GM12878 (cell line): ENCODE results near the gene CMTR2. TPM values are rescaled to one million over a fixed set of nuclear protein-coding genes. Genes with fewer than 3 reads are reported as not detected.

Source experiments
- ATAC-seq: fragments of 200-7000 bp; cut with Tn5 transposase; 3 replicates; pipeline ENCODE4 v1.9.1; 2020; ENCODE audit warnings: mild to moderate bottlenecking, moderate library complexity
- BruUV-seq: library from RNA; stranded (reverse); fragments of 400-500 nt; replicated peaks from 2 replicates; lab custom pipeline; 2021; lab: Mats Ljungman, UMichigan
- CTCF ChIA-PET: fragments of 300-600 bp; sonication (Branson Sonifier 250); formaldehyde crosslinking; extraction: SDS; loops from one replicate; lab custom pipeline; 2021; ENCODE audit warnings: inconsistent platforms; lab: Yijun Ruan, JAX
- POLR2A ChIA-PET: fragments of 350-600 bp; formaldehyde crosslinking; extraction: SDS; loops from one replicate; lab custom pipeline; 2021; ENCODE audit warnings: inconsistent platforms; lab: Charles Lee
- RAD21 ChIA-PET: fragments of 300-600 bp; sonication (Branson Sonifier 250); formaldehyde crosslinking; loops from one replicate; lab custom pipeline; 2023; ENCODE audit warnings: antibody characterized with exemption; ENCODE audit not compliant: unreplicated experiment; lab: Charles Lee
- SMC1A ChIA-PET: fragments of 300-600 bp; sonication (Branson Sonifier 250); formaldehyde crosslinking; loops from one replicate; lab custom pipeline; 2023; ENCODE audit not compliant: unreplicated experiment, uncharacterized antibody; lab: Charles Lee
- DNase-seq: peaks from one replicate; pipeline ENCODE4 v3.0.0-alpha.2; 2011; ENCODE audit warnings: low read depth, low spot score
- FAIRE-seq: peaks from 3 replicates; lab custom pipeline; 2011; peaks lifted over from hg19 to GRCh38; lab: Jason Lieb, UNC
- H2AFZ ChIP-seq: 2 replicates; pipeline ENCODE4 v1.6.0; 2011; ENCODE audit warnings: low read depth, low read length, control low read depth; ENCODE audit not compliant: control insufficient read depth
- H3K27ac ChIP-seq: 2 replicates; pipeline ENCODE4 v1.5.1; 2011; ENCODE audit warnings: control low read depth; ENCODE audit not compliant: control insufficient read depth, insufficient read depth
- H3K27me3 ChIP-seq, 2 experiments: replicated peaks in 1 of 2; 2 replicates each; pipeline versions ENCODE4 v1.6.0 to v1.6.1; 2011; ENCODE audit warnings: low read length in 1 of 2; ENCODE audit not compliant: control insufficient read depth in 2 of 2, insufficient read depth in 2 of 2
- H3K36me3 ChIP-seq, 2 experiments: 2 replicates each; pipeline ENCODE4 v1.5.1; 2011; ENCODE audit warnings: low read length in 1 of 2; ENCODE audit not compliant: control insufficient read depth in 2 of 2, insufficient read depth in 2 of 2
- H3K4me1 ChIP-seq: 2 replicates; pipeline ENCODE4 v1.6.1; 2011; ENCODE audit warnings: mild to moderate bottlenecking, low read length, moderate library complexity, mixed read lengths; ENCODE audit not compliant: control insufficient read depth, insufficient read depth
- H3K4me2 ChIP-seq: 2 replicates; pipeline ENCODE4 v1.6.0; 2011; ENCODE audit warnings: control low read depth; ENCODE audit not compliant: control insufficient read depth, insufficient read depth
- H3K4me3 ChIP-seq: fragments of 200-600 bp; sonication (generic); 2 replicates; pipeline ENCODE4 v1.5.1; 2016
- H3K79me2 ChIP-seq: 2 replicates; pipeline ENCODE4 v1.6.0; 2011; ENCODE audit warnings: low read length; ENCODE audit not compliant: control insufficient read depth, insufficient read depth
- H3K9ac ChIP-seq: 2 replicates; pipeline ENCODE4 v1.8.0; 2011; ENCODE audit warnings: low read length, control low read depth, mixed read lengths; ENCODE audit not compliant: control insufficient read depth, insufficient read depth
- H3K9me3 ChIP-seq: replicated peaks from 3 replicates; pipeline ENCODE4 v1.5.1; 2011; ENCODE audit warnings: mild to moderate bottlenecking, low read length; ENCODE audit not compliant: control insufficient read depth, insufficient read depth
- H4K20me1 ChIP-seq: 2 replicates; pipeline ENCODE4 v1.6.0; 2011; ENCODE audit not compliant: control insufficient read depth, insufficient read depth
- CBFB ChIP-seq: IDR thresholded peaks from 2 replicates; pipeline ENCODE4 v1.6.1; 2016; ENCODE audit warnings: antibody characterized with exemption, low read depth
- E4F1 ChIP-seq: fragments of 450-650 bp; IDR thresholded peaks from 2 replicates; pipeline ENCODE4 v1.6.1; 2018; ENCODE audit warnings: borderline replicate concordance, mild to moderate bottlenecking; ENCODE audit not compliant: partially characterized antibody
- FOXK2 ChIP-seq: fragments of 450-650 bp; IDR thresholded peaks from 2 replicates; pipeline ENCODE4 v1.6.1; 2017; ENCODE audit warnings: mild to moderate bottlenecking, moderate library complexity
- HCFC1 ChIP-seq: fragments of 150-350 bp; IDR thresholded peaks from 2 replicates; pipeline ENCODE4 v1.6.1; 2014; ENCODE audit warnings: low read length
- HDGF ChIP-seq: fragments of 450-650 bp; IDR thresholded peaks from 2 replicates; pipeline ENCODE4 v1.6.1; 2016; ENCODE audit warnings: antibody characterized with exemption
- IRF3 ChIP-seq: fragments of 450-650 bp; IDR thresholded peaks from 2 replicates; pipeline ENCODE4 v1.6.1; 2014; ENCODE audit warnings: mild to moderate bottlenecking
- IRF5 ChIP-seq: fragments of 450-650 bp; IDR thresholded peaks from 2 replicates; pipeline ENCODE4 v1.6.1; 2017; ENCODE audit warnings: borderline replicate concordance
- JUNB ChIP-seq: IDR thresholded peaks from 2 replicates; pipeline ENCODE4 v1.6.1; 2016; ENCODE audit warnings: antibody characterized with exemption, mild to moderate bottlenecking
- MEF2A ChIP-seq: IDR thresholded peaks from 2 replicates; pipeline ENCODE4 v1.6.1; 2011; ENCODE audit warnings: low read depth, mild to moderate bottlenecking, low read length, moderate library complexity; ENCODE audit not compliant: insufficient read depth
- NBN ChIP-seq: fragments of 450-650 bp; IDR thresholded peaks from 2 replicates; pipeline ENCODE4 v1.6.1; 2016
- NFYA ChIP-seq: IDR thresholded peaks from 2 replicates; pipeline ENCODE4 v1.6.1; 2011; ENCODE audit warnings: low read depth, mild to moderate bottlenecking, low read length, improper control_type of control experiment, borderline replicate concordance
- PKNOX1 ChIP-seq: fragments of 450-650 bp; IDR thresholded peaks from 2 replicates; pipeline ENCODE4 v1.6.1; 2016; ENCODE audit warnings: mild to moderate bottlenecking
- SUPT20H ChIP-seq: IDR thresholded peaks from 2 replicates; pipeline ENCODE4 v1.6.1; 2011; ENCODE audit warnings: low read depth, mild to moderate bottlenecking, low read length, moderate library complexity, borderline replicate concordance; ENCODE audit not compliant: control insufficient read depth
- TBL1XR1 ChIP-seq: IDR thresholded peaks from 2 replicates; pipeline ENCODE4 v1.6.1; 2012; ENCODE audit warnings: low read depth, low read length, improper control_type of control experiment
- TCF7 ChIP-seq: IDR thresholded peaks from 2 replicates; pipeline ENCODE4 v1.6.1; 2014; ENCODE audit warnings: antibody characterized with exemption, borderline replicate concordance
- WGBS: methylation state at CpG from one replicate; pipeline ENCODE4 v1.1.6; 2016; ENCODE audit warnings: low lambda C conversion rate; ENCODE audit not compliant: insufficient replicate concordance, insufficient coverage; ENCODE audit errors: missing lambda C conversion rate; 5-methylcytosine and 5-hydroxymethylcytosine counted together
- in situ Hi-C: fragments of 300-500 bp; cut with MboI; formaldehyde crosslinking; loops from 9 replicates; pipeline ENCODE4 v1.14.3; 2018; ENCODE audit warnings: mixed read lengths
- intact Hi-C: fragments of 100-400 bp; cut with micrococcal nuclease; formaldehyde crosslinking; loops from one replicate; pipeline ENCODE4 v1.14.2; 2022; ENCODE audit not compliant: unreplicated experiment
- polyA plus RNA-seq, 11 experiments: library from polyadenylated mRNA; depleted of rRNA in 4 of 11; unstranded in 6 of 11; stranded (reverse) in 5 of 11; fragments of >200 nt; fragmentation: Nextera tagmentation in 4 of 11; fragmentation: Illumina TruSeq in 1 of 11; extraction: Ambion mirVana in 4 of 11; extraction: Trizol in 1 of 11; gene quantifications; 1 replicate in 1 of 11; 2 replicates in 10 of 11; pipeline versions ENCODE4 v1.2.1 to v1.2.3, GENCODE V29; 2011 to 2016; ENCODE audit warnings: inconsistent platforms in 2 of 11, missing spikeins in 2 of 11, low read depth in 1 of 11
- total RNA-seq, 4 experiments: library from RNA; depleted of rRNA in 3 of 4; stranded (reverse); fragments of >200 nt in 3 of 4; fragmentation: Illumina TruSeq in 1 of 4; extraction: Trizol in 1 of 4; gene quantifications; 2 replicates each; pipeline versions ENCODE4 v1.2.1 to v1.2.3, GENCODE V29; 2013 to 2021

CMTR2 gene
- total and polyA plus RNA-seq, 10 of the 15 experiments (the other 5 are each of a cell fraction or from before 2014, with no cell fraction given), result 6.5 to 37.0 (median 20.9) TPM

GRCh38 chr16:71337631-71338030 lies 48.4 kb upstream of the CMTR2 start:
- WGBS, result 32% methylated on average over 1 of the region's 1 CpG
- DNase-seq, result no peak
- H3K9ac ChIP-seq, result no peak overlapping the region
- ChIA-PET POLR2A (no interaction called here), CTCF (interaction anchor here (2.0 kb wide), 1 partner anchor 20 kb away, joined by 5 read pairs; no protein-coding TSS in a partner anchor), RAD21 (no interaction called here), SMC1A (interaction anchor here (1.2 kb wide), 1 partner anchor 8 kb away, joined by 3 read pairs; no protein-coding TSS in a partner anchor)
- no peaks in the 10 kb centered on the region for H3K36me3 ChIP-seq
- no peaks in the 10 kb centered on the region for H3K79me2 ChIP-seq
- no peak overlapping the region for H3K4me2 ChIP-seq
- in situ Hi-C loops, result no loop called here
- H3K9me3 ChIP-seq, result no peaks in the 10 kb centered on the region
- FAIRE-seq, result no peak
- no peak overlapping the region for H2AFZ ChIP-seq
- no peaks in the 10 kb centered on the region for H3K4me1 ChIP-seq
- peaks cover 0 to 2% of the 10 kb centered on the region in 2 experiments; a peak in 2 of 4 replicates for H3K27me3 ChIP-seq
- no TSS peak for BruUV-seq
- TF ChIP-seq HCFC1 (no peak), TCF7 (no peak), MEF2A (no peak), SUPT20H (no peak), CBFB (no peak), NBN (no peak), PKNOX1 (no peak), JUNB (no peak), FOXK2 (no peak), IRF3 (no peak), HDGF (no peak), IRF5 (no peak), E4F1 (no peak), TBL1XR1 (no peak), NFYA (no peak)
- no peak overlapping the region for H3K27ac ChIP-seq
- no peak overlapping the region for H3K4me3 ChIP-seq
- H4K20me1 ChIP-seq, result no peaks in the 10 kb centered on the region
- no peak for ATAC-seq
- intact Hi-C loops, result no loop called here
